ENCODE measurements around the gene TNIK.

DNA sequence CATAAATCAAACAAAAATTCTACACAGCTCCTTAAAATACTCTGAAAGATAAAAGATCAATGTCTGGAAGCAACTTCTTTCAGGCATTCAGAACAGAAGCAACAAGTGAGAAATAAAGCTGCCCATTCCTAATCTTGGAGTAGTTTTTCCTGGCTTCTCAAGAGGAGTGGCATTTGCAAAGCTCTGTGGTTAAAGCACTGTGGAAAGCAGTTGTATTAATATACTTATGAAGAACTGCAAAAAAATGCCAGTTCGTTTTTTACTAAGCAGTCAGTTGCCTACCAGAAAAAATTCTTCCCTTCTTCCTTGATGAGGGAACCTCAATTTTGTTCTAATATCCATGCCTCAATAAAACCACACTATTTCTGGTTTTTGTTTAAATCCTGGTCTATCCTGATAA lies 197.8 kb downstream of the TNIK start:
- TF ChIP-seq, protein P1, sequence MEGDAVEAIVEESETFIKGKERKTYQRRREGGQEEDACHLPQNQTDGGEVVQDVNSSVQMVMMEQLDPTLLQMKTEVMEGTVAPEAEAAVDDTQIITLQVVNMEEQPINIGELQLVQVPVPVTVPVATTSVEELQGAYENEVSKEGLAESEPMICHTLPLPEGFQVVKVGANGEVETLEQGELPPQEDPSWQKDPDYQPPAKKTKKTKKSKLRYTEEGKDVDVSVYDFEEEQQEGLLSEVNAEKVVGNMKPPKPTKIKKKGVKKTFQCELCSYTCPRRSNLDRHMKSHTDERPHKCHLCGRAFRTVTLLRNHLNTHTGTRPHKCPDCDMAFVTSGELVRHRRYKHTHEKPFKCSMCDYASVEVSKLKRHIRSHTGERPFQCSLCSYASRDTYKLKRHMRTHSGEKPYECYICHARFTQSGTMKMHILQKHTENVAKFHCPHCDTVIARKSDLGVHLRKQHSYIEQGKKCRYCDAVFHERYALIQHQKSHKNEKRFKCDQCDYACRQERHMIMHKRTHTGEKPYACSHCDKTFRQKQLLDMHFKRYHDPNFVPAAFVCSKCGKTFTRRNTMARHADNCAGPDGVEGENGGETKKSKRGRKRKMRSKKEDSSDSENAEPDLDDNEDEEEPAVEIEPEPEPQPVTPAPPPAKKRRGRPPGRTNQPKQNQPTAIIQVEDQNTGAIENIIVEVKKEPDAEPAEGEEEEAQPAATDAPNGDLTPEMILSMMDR (IDR thresholded peaks at IDR 0.05; ENCODE audit: poor library complexity, severe bottlenecking) = no peak
- TF ChIP-seq EP300 (conservative IDR thresholded peaks at IDR 0.05; ENCODE audit: poor library complexity, severe bottlenecking) = no peak
- TF ChIP-seq EZH2 (IDR thresholded peaks at IDR 0.05; ENCODE audit: borderline replicate concordance, insufficient read depth, low read length, poor library complexity, severe bottlenecking) = no peak
- no peak for TF ChIP-seq POLR2AphosphoS5 (IDR thresholded peaks at IDR 0.05)
